ENCODE data around the gene UGT1A7.

Gene UGT1A7

GRCh38 chr2:233819884-233820773, 138.4 kb downstream of the UGT1A7 start:
- no peak overlapping the region for H3K4me3 ChIP-seq (ENCODE audit: control insufficient read depth, low read depth, low read length)
- TF ChIP-seq CTCF (conservative IDR thresholded peaks at IDR 0.05; ENCODE audit: control insufficient read depth, insufficient read depth, low read depth, low read length), result no peak
- DNase-seq (ENCODE audit: low read depth), result no peak

DNA sequence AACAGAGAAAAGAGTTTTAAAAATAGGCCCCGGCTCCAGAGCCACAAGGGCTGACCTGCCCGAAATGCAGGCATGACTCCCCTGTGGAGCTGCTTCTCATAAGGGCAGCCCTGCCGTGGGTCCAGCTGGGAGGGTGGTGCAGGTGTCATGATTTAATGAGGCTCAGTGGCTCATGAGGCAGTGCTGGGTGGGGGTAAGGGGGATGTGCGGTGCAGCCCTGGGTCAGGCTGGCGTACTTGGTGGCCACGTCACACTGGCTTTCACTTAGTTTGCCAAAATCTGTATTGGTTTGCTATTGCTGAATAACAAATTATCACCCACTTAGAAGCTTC, 139.0 kb downstream of the UGT1A7 start:
- no peak overlapping the region for H3K4me3 ChIP-seq (ENCODE audit: control insufficient read depth, low read depth, low read length)
- no peak for TF ChIP-seq CTCF (conservative IDR thresholded peaks at IDR 0.05; ENCODE audit: control insufficient read depth, insufficient read depth, low read depth, low read length)
- no peak for DNase-seq (ENCODE audit: low read depth)

DNA sequence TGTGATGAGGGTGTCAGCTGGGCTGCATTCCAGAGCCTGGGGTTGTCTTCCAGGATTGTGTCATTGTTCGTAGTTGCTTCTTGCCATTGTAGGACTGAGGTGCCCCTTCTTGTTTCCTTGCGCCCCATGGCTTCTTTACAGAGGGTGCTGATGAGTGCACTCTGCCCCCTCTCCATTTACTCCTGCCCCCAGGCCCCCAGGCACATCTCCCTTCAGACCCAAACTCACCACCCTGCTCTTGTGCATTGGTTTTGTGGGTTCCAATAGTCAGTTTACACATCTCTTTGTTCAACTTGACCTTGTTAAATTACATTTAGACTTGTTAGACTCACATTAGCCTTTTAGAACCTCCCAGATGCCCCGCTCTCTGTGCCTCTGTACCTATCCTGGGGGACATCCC, 139.5 kb downstream of the UGT1A7 start:
- no peak for TF ChIP-seq CTCF (conservative IDR thresholded peaks at IDR 0.05; ENCODE audit: control insufficient read depth, insufficient read depth, low read depth, low read length)

DNA sequence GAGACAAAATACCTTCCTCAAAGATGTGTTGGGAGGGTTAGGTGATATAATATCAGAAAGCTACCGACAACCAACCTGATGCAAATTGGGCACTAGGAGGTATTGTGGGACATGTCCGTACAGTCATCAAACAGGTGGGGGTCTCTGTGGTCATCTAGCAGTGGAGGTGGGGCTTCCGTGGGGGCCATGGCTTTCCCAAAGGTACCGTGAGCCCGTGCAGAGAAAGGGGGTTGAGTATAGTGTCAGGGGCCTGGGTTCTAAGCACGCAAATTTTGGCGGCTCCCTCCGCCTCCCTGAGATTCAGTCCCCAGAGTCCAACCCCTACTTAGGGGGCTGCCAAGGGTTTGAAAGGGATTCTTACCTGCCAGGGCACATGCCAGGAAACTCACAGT, 140.0 kb downstream of the UGT1A7 start:
- no peak for TF ChIP-seq CTCF (conservative IDR thresholded peaks at IDR 0.05; ENCODE audit: control insufficient read depth, insufficient read depth, low read depth, low read length)
- DNase-seq (ENCODE audit: low read depth), result no peak
- H3K4me3 ChIP-seq (ENCODE audit: control insufficient read depth, low read depth, low read length), result no peak overlapping the region

More for the DNA sequence above, 139.5 kb downstream of the UGT1A7 start:
- no peak for DNase-seq (ENCODE audit: low read depth)
- no peak overlapping the region for H3K4me3 ChIP-seq (ENCODE audit: control insufficient read depth, low read depth, low read length)

GRCh38 chr2:233822101-233822771, 140.5 kb downstream of the UGT1A7 start:
- DNase-seq (ENCODE audit: low read depth), result no peak
- H3K4me3 ChIP-seq (ENCODE audit: control insufficient read depth, low read depth, low read length), result no peak overlapping the region
- no peak for TF ChIP-seq CTCF (conservative IDR thresholded peaks at IDR 0.05; ENCODE audit: control insufficient read depth, insufficient read depth, low read depth, low read length)
